IMR-90 (cell line): ENCODE results near the gene BRF1. TPM values are rescaled to one million over a fixed set of nuclear protein-coding genes. Genes with fewer than 3 reads are reported as not detected.

Experiments used
- ATAC-seq: fragments of 200-7000 bp; cut with Tn5 transposase; 2 replicates; pipeline ENCODE4 v1.9.1; 2020; ENCODE audit warnings: low read depth, mild to moderate bottlenecking, moderate library complexity
- BruUV-seq: library from RNA; stranded (reverse); fragments of 400-500 nt; replicated peaks from 2 replicates; lab custom pipeline; 2021; lab: Mats Ljungman, UMichigan
- CTCF ChIA-PET: fragments of 300-600 bp; formaldehyde crosslinking; extraction: SDS; loops from one replicate; lab custom pipeline; 2021; ENCODE audit warnings: antibody characterized with exemption; lab: Yijun Ruan, JAX
- POLR2A ChIA-PET: fragments of 300-600 bp; sonication (Branson Sonifier 250); formaldehyde crosslinking; loops from one replicate; lab custom pipeline; 2022; ENCODE audit warnings: antibody characterized with exemption; ENCODE audit not compliant: unreplicated experiment; lab: Charles Lee
- DNase-seq: peaks from one replicate; pipeline ENCODE4 v3.0.0; 2013
- H2AFZ ChIP-seq: replicated peaks from 2 replicates; pipeline ENCODE3; 2013; ENCODE audit warnings: low read length, mild to moderate bottlenecking; ENCODE audit not compliant: poor library complexity
- H2AK5ac ChIP-seq: 2 replicates; pipeline ENCODE4 v1.6.1; 2013; ENCODE audit warnings: low read depth, low read length, inconsistent platforms
- H2AK9ac ChIP-seq: replicated peaks from 2 replicates; pipeline ENCODE3; 2013; ENCODE audit warnings: mild to moderate bottlenecking, low read depth, low read length, moderate library complexity; ENCODE audit not compliant: poor library complexity
- H2BK120ac ChIP-seq: 2 replicates; pipeline ENCODE4 v1.6.1; 2013; ENCODE audit warnings: low read depth, low read length, inconsistent platforms
- H2BK15ac ChIP-seq: 3 replicates; pipeline ENCODE4 v1.6.1; 2013; ENCODE audit warnings: low read depth, low read length, inconsistent platforms
- H2BK20ac ChIP-seq: 2 replicates; pipeline ENCODE4 v1.6.1; 2013; ENCODE audit warnings: low read depth, mild to moderate bottlenecking, inconsistent platforms, low read length, moderate library complexity
- H2BK5ac ChIP-seq: 2 replicates; pipeline ENCODE4 v1.6.1; 2013; ENCODE audit warnings: mild to moderate bottlenecking, low read depth, low read length, inconsistent platforms; ENCODE audit not compliant: poor library complexity, severe bottlenecking
- H3K14ac ChIP-seq: replicated peaks from 2 replicates; pipeline ENCODE4 v1.6.1; 2013; ENCODE audit warnings: low read depth, low read length, inconsistent platforms
- H3K18ac ChIP-seq: 2 replicates; pipeline ENCODE4 v1.6.1; 2013; ENCODE audit warnings: low read depth, low read length, control low read depth
- H3K23ac ChIP-seq: 2 replicates; pipeline ENCODE4 v1.6.1; 2013; ENCODE audit warnings: low read depth, low read length, inconsistent platforms
- H3K27ac ChIP-seq: 2 replicates; pipeline ENCODE4 v1.5.1; 2013; ENCODE audit warnings: mild to moderate bottlenecking, control low read depth, low read length; ENCODE audit not compliant: insufficient read depth
- H3K27me3 ChIP-seq: 2 replicates; pipeline ENCODE4 v1.6.1; 2013; ENCODE audit warnings: low read length; ENCODE audit not compliant: control insufficient read depth, insufficient read depth
- H3K36me3 ChIP-seq: 2 replicates; pipeline ENCODE4 v1.6.1; 2013; ENCODE audit warnings: low read length, mixed read lengths; ENCODE audit not compliant: control insufficient read depth, insufficient read depth
- H3K4ac ChIP-seq: 2 replicates; pipeline ENCODE4 v1.6.1; 2013; ENCODE audit warnings: low read depth, low read length, inconsistent platforms
- H3K4me1 ChIP-seq: 2 replicates; pipeline ENCODE4 v1.6.1; 2013; ENCODE audit warnings: low read length, mixed read lengths; ENCODE audit not compliant: control insufficient read depth, insufficient read depth
- H3K4me2 ChIP-seq: 2 replicates; pipeline ENCODE4 v1.6.1; 2013; ENCODE audit warnings: low read depth, mild to moderate bottlenecking, control low read depth, low read length, moderate library complexity
- H3K4me3 ChIP-seq: 2 replicates; pipeline ENCODE4 v1.5.1; 2013; ENCODE audit warnings: low read depth, mild to moderate bottlenecking, control low read depth, low read length, moderate library complexity; ENCODE audit not compliant: insufficient read depth
- H3K56ac ChIP-seq: 2 replicates; pipeline ENCODE4 v1.6.1; 2013; ENCODE audit warnings: low read length, inconsistent platforms; ENCODE audit not compliant: insufficient read depth; ENCODE audit errors: extremely low read depth
- H3K79me1 ChIP-seq, 2 experiments: 2 replicates each; pipeline ENCODE4 v1.6.1; 2013; ENCODE audit warnings: low read length in 2 of 2, inconsistent platforms in 1 of 2, low read depth in 1 of 2
- H3K9ac ChIP-seq: 2 replicates; pipeline ENCODE4 v1.6.1; 2013; ENCODE audit warnings: low read depth, low read length, control low read depth
- H3K9me1 ChIP-seq: 2 replicates; pipeline ENCODE4 v1.6.1; 2013; ENCODE audit warnings: low read length, inconsistent platforms; ENCODE audit not compliant: insufficient read depth
- H3K9me3 ChIP-seq: 2 replicates; pipeline ENCODE4 v1.6.1; 2013; ENCODE audit warnings: low read length; ENCODE audit not compliant: control insufficient read depth, insufficient read depth
- H4K20me1 ChIP-seq: 2 replicates; pipeline ENCODE4 v1.6.1; 2013; ENCODE audit warnings: low read length, inconsistent platforms; ENCODE audit not compliant: insufficient read depth
- H4K5ac ChIP-seq: 2 replicates; pipeline ENCODE4 v1.6.1; 2013; ENCODE audit warnings: mild to moderate bottlenecking, low read depth, low read length, control low read depth
- H4K8ac ChIP-seq, 2 experiments: 2 replicates each; pipeline ENCODE4 v1.6.1; 2013; ENCODE audit warnings: low read depth in 2 of 2, low read length in 2 of 2, control low read depth in 1 of 2, inconsistent platforms in 1 of 2
- H4K91ac ChIP-seq: 2 replicates; pipeline ENCODE4 v1.6.1; 2013; ENCODE audit warnings: low read depth, low read length, inconsistent platforms; ENCODE audit not compliant: insufficient read depth
- CTCF ChIP-seq: conservative IDR thresholded peaks from 2 replicates; pipeline ENCODE4 v1.5.1; 2012; ENCODE audit warnings: mild to moderate bottlenecking, low read depth, low read length, improper control_type of control experiment
- MAZ ChIP-seq: IDR thresholded peaks from 2 replicates; pipeline ENCODE4 v1.6.1; 2012; ENCODE audit warnings: low read depth, mild to moderate bottlenecking, low read length, improper control_type of control experiment, moderate library complexity, borderline replicate concordance
- RAD21 ChIP-seq: IDR thresholded peaks from 2 replicates; pipeline ENCODE4 v1.6.1; 2012; ENCODE audit warnings: low read length, improper control_type of control experiment
- SMC3 ChIP-seq: fragments of 150-350 bp; IDR thresholded peaks from 2 replicates; pipeline ENCODE4 v1.6.1; 2016; ENCODE audit warnings: low read depth, mild to moderate bottlenecking, antibody characterized with exemption, low read length, moderate library complexity
- WGBS, 2 experiments: methylation state at CpG; one replicate each; pipeline versions ENCODE4 v1.1.5 to v1.1.7; 2013; ENCODE audit warnings: missing lambda C conversion rate in 2 of 2; ENCODE audit not compliant: insufficient read length in 1 of 2; ENCODE audit errors: extremely low coverage in 2 of 2; 5-methylcytosine and 5-hydroxymethylcytosine counted together
- dilution Hi-C: fragments of 300-500 bp; cut with HindIII; formaldehyde crosslinking; loops from one replicate; pipeline ENCODE4 v1.14.3; 2018; ENCODE audit warnings: low sequenced_read_pairs; ENCODE audit not compliant: unreplicated experiment
- in situ Hi-C: fragments of 300-500 bp; cut with MboI; formaldehyde crosslinking; loops from 3 replicates; pipeline ENCODE4 v1.14.3; 2019; ENCODE audit warnings: low sequenced_read_pairs, inconsistent platforms, mixed read lengths
- intact Hi-C: fragments of 100-400 bp; cut with micrococcal nuclease; formaldehyde crosslinking; loops from 2 replicates; pipeline ENCODE4 v1.10.0; 2022
- polyA plus RNA-seq, 3 experiments: library from polyadenylated mRNA; depleted of rRNA; stranded (reverse); fragments of >200 nt; gene quantifications; 2 replicates each; pipeline ENCODE4 v1.2.3, GENCODE V29; 2012; ENCODE audit warnings: low replicate concordance in 1 of 3
- total RNA-seq: library from RNA; depleted of rRNA; stranded (reverse); fragments of >200 nt; gene quantifications from 2 replicates; pipeline ENCODE4 v1.2.3, GENCODE V29; 2012

The BRF1 gene
- total and polyA plus RNA-seq, 2 of the 4 experiments (the other 2 are of a cell fraction): 12.4 to 16.7 TPM

- H3K4me2 ChIP-seq: no peak overlapping the region
- CTCF ChIA-PET: no interaction called here
These were observed 121.6 kb downstream of the BRF1 start for GRCh38 chr14:105179191-105179590.

More at GRCh38 chr14:105179191-105179590, 121.6 kb downstream of the BRF1 start:
- Histone ChIP-seq H3K9ac (no peak overlapping the region), H3K9me1 (no peaks in the 10 kb centered on the region), H3K23ac (no peak overlapping the region), H3K14ac (no peak overlapping the region), H2AFZ (no peak overlapping the region), H3K56ac (no peak overlapping the region), H3K18ac (no peak overlapping the region), H4K91ac (no peak overlapping the region), H3K27me3 (peaks cover 10% of the 10 kb centered on the region; the same call in 1 of the 2 replicates), H2BK20ac (no peak overlapping the region), H4K5ac (no peak overlapping the region), H3K4me3 (no peak overlapping the region), H4K8ac (no peak overlapping the region), H2BK120ac (no peak overlapping the region), H3K9me3 (no peaks in the 10 kb centered on the region), H3K27ac (no peak overlapping the region), H2AK9ac (no peak overlapping the region), H2BK15ac (no peak overlapping the region), H4K20me1 (peaks cover 4% of the 10 kb centered on the region; the same call in 1 of the 2 replicates), H3K36me3 (no peaks in the 10 kb centered on the region), H3K79me1 (no peaks in the 10 kb centered on the region), H3K4ac (no peak overlapping the region), H2BK5ac (no peak overlapping the region), H3K4me1 (peaks cover 4% of the 10 kb centered on the region; the same call in 1 of the 2 replicates), H2AK5ac (no peak overlapping the region)
- ATAC-seq (no peak), DNase-seq (no peak)
- POLR2A ChIA-PET: no interaction called here
- no TSS peak for BruUV-seq
- dilution Hi-C loops (no loop called here), in situ Hi-C loops (no loop called here), intact Hi-C loops (no loop called here)
- no peak for TF ChIP-seq RAD21
- no peak for TF ChIP-seq SMC3
- TF ChIP-seq MAZ: no peak
- no peak for TF ChIP-seq CTCF
- 86% methylated on average over 10 of the region's 13 CpGs; no CpG with 5 or more reads in 1 of the 2 experiments for WGBS, 2 experiments
